Mesenchymal stem cell (in vitro differentiated cells and primary cell): ENCODE results near the gene ATP8B4.

ENCODE experiments used
- DNase-seq: peaks from one replicate; pipeline ENCODE4 v3.0.0-alpha.2; 2013
- H2AFZ ChIP-seq: one replicate; pipeline ENCODE4 v1.6.1; 2013; ENCODE audit warnings: low read depth, mild to moderate bottlenecking, control low read depth, inconsistent platforms, low read length, moderate library complexity
- H2AK5ac ChIP-seq: 2 replicates; pipeline ENCODE4 v1.6.1; 2013; ENCODE audit warnings: low read length, moderate library complexity, mild to moderate bottlenecking, inconsistent platforms; ENCODE audit not compliant: severe bottlenecking
- H2BK120ac ChIP-seq: one replicate; pipeline ENCODE4 v1.6.1; 2013; ENCODE audit warnings: low read depth, mild to moderate bottlenecking, inconsistent platforms, low read length, moderate library complexity
- H2BK12ac ChIP-seq, 2 experiments: one replicate each; pipeline ENCODE4 v1.6.1; 2013; ENCODE audit warnings: inconsistent platforms in 2 of 2, low read length in 2 of 2, mild to moderate bottlenecking in 2 of 2, moderate library complexity in 2 of 2, control low read depth in 1 of 2
- H2BK15ac ChIP-seq: one replicate; pipeline ENCODE4 v1.6.1; 2013; ENCODE audit warnings: mild to moderate bottlenecking, low read depth, inconsistent platforms; ENCODE audit not compliant: poor library complexity, severe bottlenecking
- H2BK5ac ChIP-seq: 2 replicates; pipeline ENCODE4 v1.6.1; 2013; ENCODE audit warnings: low read depth, mild to moderate bottlenecking, low read length, control low read depth, inconsistent platforms; ENCODE audit not compliant: poor library complexity, severe bottlenecking
- H3K14ac ChIP-seq, 2 experiments: one replicate each; pipeline ENCODE4 v1.6.1; 2013; ENCODE audit warnings: inconsistent platforms in 2 of 2, low read length in 2 of 2, control low read depth in 1 of 2, mild to moderate bottlenecking in 1 of 2, moderate library complexity in 1 of 2
- H3K18ac ChIP-seq, 2 experiments: one replicate each; pipeline ENCODE4 v1.6.1; 2013; ENCODE audit warnings: inconsistent platforms in 2 of 2, low read length in 2 of 2, control low read depth in 1 of 2, low read depth in 1 of 2, mild to moderate bottlenecking in 1 of 2
- H3K23ac ChIP-seq, 2 experiments: one replicate each; pipeline ENCODE4 v1.6.1; 2013; ENCODE audit warnings: inconsistent platforms in 2 of 2, low read length in 2 of 2, mild to moderate bottlenecking in 2 of 2, moderate library complexity in 2 of 2, control low read depth in 1 of 2
- H3K27ac ChIP-seq: 2 replicates; pipeline ENCODE4 v1.5.1; 2013; ENCODE audit warnings: mild to moderate bottlenecking, moderate library complexity, low read length, control low read depth, inconsistent platforms; ENCODE audit not compliant: poor library complexity, severe bottlenecking
- H3K27me3 ChIP-seq, 2 experiments: 2 replicates each; pipeline versions ENCODE4 v1.6.1 to v1.7.0; 2013; ENCODE audit warnings: low read length in 2 of 2, mild to moderate bottlenecking in 2 of 2, moderate library complexity in 2 of 2, control low read depth in 1 of 2, inconsistent platforms in 1 of 2; ENCODE audit not compliant: control insufficient read depth in 1 of 2, insufficient read depth in 1 of 2
- H3K36me3 ChIP-seq, 2 experiments: 2 replicates each; pipeline versions ENCODE4 v1.6.1 to v1.7.0; 2013; ENCODE audit warnings: low read length in 2 of 2, control low read depth in 1 of 2, inconsistent platforms in 1 of 2, low read depth in 1 of 2, mild to moderate bottlenecking in 1 of 2; ENCODE audit not compliant: insufficient read depth in 2 of 2, control insufficient read depth in 1 of 2
- H3K4ac ChIP-seq, 2 experiments: one replicate each; pipeline ENCODE4 v1.6.1; 2013; ENCODE audit warnings: inconsistent platforms in 2 of 2, low read length in 2 of 2, mild to moderate bottlenecking in 2 of 2, moderate library complexity in 2 of 2, control low read depth in 1 of 2, low read depth in 1 of 2
- H3K4me1 ChIP-seq: 2 replicates; pipeline ENCODE4 v1.6.1; 2013; ENCODE audit warnings: low read depth, low read length, control low read depth; ENCODE audit not compliant: control insufficient read depth, insufficient read depth
- H3K4me2 ChIP-seq: 2 replicates; pipeline ENCODE4 v1.6.1; 2013; ENCODE audit warnings: low read length, mild to moderate bottlenecking, inconsistent platforms; ENCODE audit not compliant: poor library complexity, severe bottlenecking
- H3K4me3 ChIP-seq, 2 experiments: 2 replicates each; pipeline versions ENCODE4 v1.5.1 to v1.7.0; 2013; ENCODE audit warnings: low read length in 2 of 2, mild to moderate bottlenecking in 2 of 2, control low read depth in 1 of 2, low read depth in 1 of 2; ENCODE audit not compliant: insufficient read depth in 1 of 2
- H3K79me1 ChIP-seq: replicated peaks from 2 replicates; pipeline ENCODE4 v1.6.1; 2013; ENCODE audit warnings: mild to moderate bottlenecking, control low read depth, low read length, inconsistent platforms; ENCODE audit not compliant: poor library complexity, severe bottlenecking
- H3K9ac ChIP-seq: 2 replicates; pipeline ENCODE4 v1.7.0; 2013; ENCODE audit warnings: mild to moderate bottlenecking, low read length, moderate library complexity
- H3K9me3 ChIP-seq: 2 replicates; pipeline ENCODE4 v1.7.0; 2013; ENCODE audit warnings: mild to moderate bottlenecking, low read length; ENCODE audit not compliant: control insufficient read depth
- H4K8ac ChIP-seq: one replicate; pipeline ENCODE4 v1.6.1; 2013; ENCODE audit warnings: inconsistent platforms, mild to moderate bottlenecking, low read length, moderate library complexity
- H4K91ac ChIP-seq: one replicate; pipeline ENCODE4 v1.6.1; 2013; ENCODE audit warnings: mild to moderate bottlenecking, low read length, inconsistent platforms
- WGBS: methylation state at CpG from one replicate; pipeline ENCODE4 v1.1.7; 2013; ENCODE audit warnings: mixed read lengths; 5-methylcytosine and 5-hydroxymethylcytosine counted together

Gene ATP8B4

DNA sequence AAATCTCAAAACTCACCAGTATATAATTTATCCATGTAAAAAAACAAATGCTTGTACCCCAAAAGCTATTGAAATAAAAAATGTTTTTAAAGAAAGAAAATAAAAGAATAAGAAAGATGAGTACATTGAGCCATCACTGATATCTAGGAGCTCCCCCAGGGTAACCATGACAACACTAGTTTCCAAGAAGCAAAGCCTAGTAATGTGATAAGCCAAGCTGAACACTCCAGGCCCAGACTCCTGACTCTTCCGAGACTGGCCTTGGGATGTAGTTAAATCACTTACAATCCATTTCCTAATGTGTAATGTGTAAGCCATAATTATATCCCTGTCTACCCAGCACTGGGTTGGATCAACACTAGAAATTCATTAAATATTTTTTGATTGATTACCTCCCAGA lies 21.1 kb upstream of the ATP8B4 start:
- H3K79me1 ChIP-seq, result no peaks in the 10 kb centered on the region
- no peaks in the 10 kb centered on the region for H3K9me3 ChIP-seq
- H2AFZ ChIP-seq, result no peak overlapping the region
- peaks cover 4% of the 10 kb centered on the region for H3K4me1 ChIP-seq
- H2BK15ac ChIP-seq, result no peak overlapping the region
- no peak overlapping the region for H2AK5ac ChIP-seq
- H3K36me3 ChIP-seq, result no peaks in the 10 kb centered on the region
- no peak overlapping the region for H3K23ac ChIP-seq
- H3K4ac ChIP-seq, result no peak overlapping the region
- no peak overlapping the region for H4K8ac ChIP-seq
- H3K27ac ChIP-seq, result no peak overlapping the region
- H2BK12ac ChIP-seq, result no peak overlapping the region
- no peak overlapping the region for H2BK120ac ChIP-seq
- no peak overlapping the region for H3K9ac ChIP-seq
- no peak overlapping the region for H4K91ac ChIP-seq
- DNase-seq, result peak; percentile 36
- WGBS, result no CpG with 5 or more reads among the region's 1 CpG
- H3K14ac ChIP-seq, result no peak overlapping the region
- no peak overlapping the region for H2BK5ac ChIP-seq
- H3K18ac ChIP-seq, result no peak overlapping the region
- H3K4me2 ChIP-seq, result no peak overlapping the region
- no peak overlapping the region for H3K4me3 ChIP-seq
- H3K27me3 ChIP-seq, result no peaks in the 10 kb centered on the region

DNA sequence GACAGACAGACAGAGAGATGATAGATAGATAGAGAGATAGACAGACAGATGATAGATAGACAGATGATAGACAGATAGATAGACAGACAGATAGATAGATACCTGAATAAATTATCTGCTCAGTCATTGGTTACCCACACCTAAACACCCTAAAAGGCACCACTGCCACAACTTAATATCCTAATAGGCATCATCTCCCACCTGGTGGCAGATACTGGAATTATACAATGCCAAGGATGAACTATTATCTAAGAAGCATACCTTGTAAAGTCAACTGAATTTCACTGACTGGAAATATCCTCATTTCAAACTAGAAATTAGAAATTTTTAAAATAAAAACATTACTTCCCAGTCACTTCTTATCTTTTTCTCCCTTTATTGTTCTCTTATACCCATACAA lies 19.4 kb upstream of the ATP8B4 start:
- Histone ChIP-seq H3K4ac (no peak overlapping the region), H4K8ac (no peak overlapping the region), H3K14ac (no peak overlapping the region), H2BK12ac (no peak overlapping the region), H3K27ac (no peak overlapping the region), H3K9ac (peak overlapping the region; percentile 86), H3K4me2 (no peak overlapping the region), H3K36me3 (no peaks in the 10 kb centered on the region), H3K79me1 (no peaks in the 10 kb centered on the region), H2BK15ac (no peak overlapping the region), H2AFZ (no peak overlapping the region), H3K4me1 (peaks cover 4% of the 10 kb centered on the region), H3K27me3 (no peaks in the 10 kb centered on the region), H2BK120ac (no peak overlapping the region), H4K91ac (no peak overlapping the region), H3K4me3 (no peak overlapping the region), H3K23ac (no peak overlapping the region), H3K18ac (no peak overlapping the region), H2AK5ac (no peak overlapping the region), H2BK5ac (no peak overlapping the region), H3K9me3 (no peaks in the 10 kb centered on the region)
- DNase-seq, result peak; percentile 26

DNA sequence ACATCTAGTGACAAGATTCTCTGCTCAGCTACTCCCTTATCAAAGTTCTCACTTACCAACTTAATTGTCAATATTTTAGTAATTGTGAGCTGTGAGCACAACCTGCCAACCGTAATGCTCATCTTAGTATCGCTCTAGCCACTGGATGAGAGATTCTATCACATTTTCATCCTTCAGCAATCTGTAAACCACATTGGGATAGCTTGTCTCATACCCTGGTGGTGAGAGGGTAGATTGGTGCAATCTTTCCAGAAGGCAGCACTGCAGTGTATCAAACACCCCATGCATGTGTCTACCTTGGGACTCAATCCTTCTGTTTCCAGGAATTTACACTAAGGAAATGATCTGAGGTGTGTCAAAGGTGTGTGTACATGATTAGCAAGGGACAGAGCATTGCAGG lies 18.9 kb upstream of the ATP8B4 start:
- Histone ChIP-seq H3K9me3 (no peaks in the 10 kb centered on the region), H4K8ac (no peak overlapping the region), H3K23ac (no peak overlapping the region), H3K4ac (peak overlapping the region; percentile 73), H3K4me2 (no peak overlapping the region), H2BK12ac (peak overlapping the region; percentile 4 to 98), H3K36me3 (no peaks in the 10 kb centered on the region), H3K9ac (peak overlapping the region; percentile 86), H2BK15ac (no peak overlapping the region), H2BK120ac (no peak overlapping the region), H3K18ac (peak overlapping the region; percentile 35 to 84), H3K14ac (peak overlapping the region in 1 of 2 experiments; percentile 59), H2AFZ (no peak overlapping the region), H3K79me1 (no peaks in the 10 kb centered on the region), H3K4me1 (peaks cover 4% of the 10 kb centered on the region), H4K91ac (no peak overlapping the region), H2BK5ac (no peak overlapping the region), H3K4me3 (no peak overlapping the region), H3K27me3 (no peaks in the 10 kb centered on the region), H2AK5ac (no peak overlapping the region), H3K27ac (no peak overlapping the region)
- 90% methylated on average over 2 of the region's 2 CpGs for WGBS
- DNase-seq, result no peak

DNA sequence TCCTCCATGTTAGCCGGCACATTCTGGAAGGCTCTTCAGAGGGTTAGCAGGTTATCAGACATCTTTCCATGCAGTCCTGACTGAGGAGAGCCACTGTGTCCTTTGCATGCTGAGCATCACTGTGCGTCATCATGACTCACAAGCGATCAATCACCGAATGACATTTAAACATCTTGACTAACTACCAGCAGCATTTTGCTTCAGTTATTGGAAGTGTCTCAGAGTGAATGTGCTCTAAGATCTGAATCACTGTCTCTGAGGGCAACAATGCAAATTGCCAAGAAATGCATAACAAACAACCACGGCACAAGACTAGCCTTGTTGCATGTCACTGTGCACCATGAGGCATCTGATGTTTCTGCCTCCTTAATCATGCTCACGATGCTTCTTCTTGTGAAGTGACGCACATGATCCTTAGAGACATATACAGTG lies 18.3 kb upstream of the ATP8B4 start:
- no peak overlapping the region for H3K4ac ChIP-seq
- peak; percentile 99 for DNase-seq
- no peak overlapping the region for H2BK120ac ChIP-seq
- no peaks in the 10 kb centered on the region for H3K36me3 ChIP-seq
- H3K4me3 ChIP-seq, result peak overlapping the region in 1 of 2 experiments; percentile 48
- H3K27me3 ChIP-seq, result no peaks in the 10 kb centered on the region
- no peak overlapping the region for H4K8ac ChIP-seq
- H3K14ac ChIP-seq, result no peak overlapping the region
- H3K79me1 ChIP-seq, result no peaks in the 10 kb centered on the region
- WGBS, result 0% methylated on average over 7 of the region's 7 CpGs
- H3K23ac ChIP-seq, result no peak overlapping the region
- no peak overlapping the region for H2BK15ac ChIP-seq
- peak overlapping the region; percentile 35 to 84 for H3K18ac ChIP-seq
- no peak overlapping the region for H2AK5ac ChIP-seq
- H4K91ac ChIP-seq, result no peak overlapping the region
- no peak overlapping the region for H2AFZ ChIP-seq
- H3K9ac ChIP-seq, result peak overlapping the region; percentile 86
- H2BK5ac ChIP-seq, result no peak overlapping the region
- H3K4me1 ChIP-seq, result peaks cover 4% of the 10 kb centered on the region
- H2BK12ac ChIP-seq, result peak overlapping the region; percentile 4 to 28
- H3K9me3 ChIP-seq, result no peaks in the 10 kb centered on the region
- no peak overlapping the region for H3K27ac ChIP-seq
- H3K4me2 ChIP-seq, result no peak overlapping the region
